ENCODE data around the gene ELP5. TPM values are rescaled to one million over a fixed set of nuclear protein-coding genes. Genes with fewer than 3 reads are reported as not detected.

The ELP5 gene
- total and polyA plus RNA-seq, 2 experiments from 2014 or later: 38.3 to 41.4 TPM

- no peak for TF ChIP-seq NANOG (IDR thresholded peaks at IDR 0.05; ENCODE audit: borderline replicate concordance)
- no peak for TF ChIP-seq ZNF331 (CRISPR knock-in tag; IDR thresholded peaks at IDR 0.05; ENCODE audit: low read depth)
- TF ChIP-seq ZNF462 (CRISPR knock-in tag; IDR thresholded peaks at IDR 0.05): no peak
- H3F3A ChIP-seq (replicated peaks; ENCODE audit: low read depth): peaks cover 36% of the 10 kb centered on the region
- 0 out of 2 replicates have a peak overlapping the region, but pooled peaks have one; percentile 88 for H3K27ac ChIP-seq (ENCODE audit: low read depth)
- peaks cover 23% of the 10 kb centered on the region for H3K27me3 Mint-ChIP-seq (ENCODE audit: insufficient read depth, low read depth, poor library complexity)
- no peak for DNase-seq (ENCODE audit: low spot score)
- peaks cover 23% of the 10 kb centered on the region for H3K4me1 ChIP-seq (ENCODE audit: insufficient read depth)
- H3K27ac Mint-ChIP-seq: no peak overlapping the region; the same call in 1 of the 2 replicates
- no peak for ATAC-seq
- no peaks in the 10 kb centered on the region for H3K9me2 ChIP-seq (ENCODE audit: insufficient read depth)
- H3K36me3 ChIP-seq (ENCODE audit: insufficient read depth): peaks cover 17% of the 10 kb centered on the region
- peaks cover 39% of the 10 kb centered on the region for H3K4me1 Mint-ChIP-seq
- no peak overlapping the region for H3K4me3 ChIP-seq
- peaks cover 3% of the 10 kb centered on the region for H3K9me3 Mint-ChIP-seq
- no peaks in the 10 kb centered on the region for H3K27me3 ChIP-seq (ENCODE audit: insufficient read depth)
- H3K4me2 ChIP-seq: no peak overlapping the region
- peak overlapping the region; percentile 87 for H3K4me3 Mint-ChIP-seq
- peaks cover 50% of the 10 kb centered on the region for H3K36me3 Mint-ChIP-seq (ENCODE audit: low read depth)
- peaks cover 33% of the 10 kb centered on the region for H4K20me1 ChIP-seq (replicated peaks; ENCODE audit: insufficient read depth)
- H2AFZ ChIP-seq: no peak overlapping the region
- H3K79me2 ChIP-seq (replicated peaks; ENCODE audit: insufficient read depth): peaks cover 67% of the 10 kb centered on the region
Observed at GRCh38 chr17:7235693-7236665, 16.0 kb upstream of the ELP5 start.

GRCh38 chr17:7236808-7237207 lies 15.2 kb upstream of the ELP5 start:
- peaks cover 67% of the 10 kb centered on the region for H3K79me2 ChIP-seq (replicated peaks; ENCODE audit: insufficient read depth)
- peak overlapping the region; percentile 87 for H3K4me3 Mint-ChIP-seq
- peak overlapping the region; percentile 99; the same call in 1 of the 2 replicates for H3K4me3 ChIP-seq
- no peak for ATAC-seq
- H3K9me3 Mint-ChIP-seq: peaks cover 3% of the 10 kb centered on the region
- no peak for DNase-seq (ENCODE audit: low spot score)
- H3K27me3 Mint-ChIP-seq (ENCODE audit: insufficient read depth, low read depth, poor library complexity): peaks cover 23% of the 10 kb centered on the region
- peaks cover 26% of the 10 kb centered on the region for H4K20me1 ChIP-seq (replicated peaks; ENCODE audit: insufficient read depth)
- peaks cover 37% of the 10 kb centered on the region for H3F3A ChIP-seq (replicated peaks; ENCODE audit: low read depth)
- peaks cover 46% of the 10 kb centered on the region for H3K4me1 Mint-ChIP-seq
- H3K36me3 Mint-ChIP-seq (ENCODE audit: low read depth): peaks cover 55% of the 10 kb centered on the region
- H3K4me2 ChIP-seq: peak overlapping the region; percentile 82
- peaks cover 28% of the 10 kb centered on the region for H3K4me1 ChIP-seq (ENCODE audit: insufficient read depth)
- TF ChIP-seq ZNF114 (CRISPR knock-in tag; IDR thresholded peaks at IDR 0.05) (no peak), ZNF331 (CRISPR knock-in tag; IDR thresholded peaks at IDR 0.05; ENCODE audit: low read depth) (no peak), POLR2AphosphoS5 (IDR thresholded peaks at IDR 0.05; ENCODE audit: low read depth) (no peak), CREB1 (CRISPR knock-in tag; IDR thresholded peaks at IDR 0.05; ENCODE audit: low read depth) (no peak)
- peak overlapping the region; percentile 88 for H3K27ac ChIP-seq (ENCODE audit: low read depth)
- no peaks in the 10 kb centered on the region for H3K27me3 ChIP-seq (ENCODE audit: insufficient read depth)
- no peaks in the 10 kb centered on the region for H3K9me2 ChIP-seq (ENCODE audit: insufficient read depth)
- peaks cover 17% of the 10 kb centered on the region for H3K36me3 ChIP-seq (ENCODE audit: insufficient read depth)
- peak overlapping the region; percentile 45 for H3K27ac Mint-ChIP-seq
- no peak overlapping the region for H2AFZ ChIP-seq

Data from GM23338 (cell line).